ENCODE data around the gene TRAPPC3L. TPM values are rescaled to one million over a fixed set of nuclear protein-coding genes. Genes with fewer than 3 reads are reported as not detected.

TRAPPC3L gene
- total RNA-seq, 2 donors from 2014 or later = not detected

DNA sequence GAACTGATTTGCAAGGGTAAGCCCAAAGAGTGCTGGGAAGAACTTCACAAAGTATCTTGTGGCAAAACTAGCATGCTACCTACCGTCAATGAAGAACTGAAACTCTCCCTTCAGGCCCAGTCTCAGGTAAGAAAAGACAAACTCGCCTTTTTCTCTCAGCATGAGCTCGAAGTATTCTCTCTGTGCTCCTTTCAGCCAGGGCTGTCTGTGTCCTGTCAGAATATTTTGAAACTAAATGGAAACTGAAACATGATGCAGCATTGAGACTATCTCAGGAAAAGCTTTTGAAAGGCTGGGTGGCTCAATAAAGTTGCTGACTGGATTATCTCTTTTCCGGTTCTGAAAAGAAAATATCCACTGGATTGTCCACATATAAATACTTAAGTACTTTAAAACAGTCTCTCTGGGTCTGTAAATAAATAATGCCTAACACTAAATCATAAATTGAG, 33.3 kb downstream of the TRAPPC3L start:
- no peaks in the 10 kb centered on the region for H3K4me1 ChIP-seq
- no peaks in the 10 kb centered on the region for H3K27me3 ChIP-seq
- H3K36me3 ChIP-seq (replicated peaks in 1 of 2; ENCODE audit: insufficient read depth in 1 of 2, low read depth in 2 of 2) = no peaks in the 10 kb centered on the region
- ATAC-seq (no peak), DNase-seq (no peak)
- WGBS, 2 donors = 60 to 67% methylated on average over 4 of the region's 4 CpGs
- intact Hi-C loops (cut with DNase I) = no loop called here
- no peaks in the 10 kb centered on the region for H3K9me3 ChIP-seq
- no peak overlapping the region for H3K4me3 ChIP-seq
- TF ChIP-seq, protein P1, sequence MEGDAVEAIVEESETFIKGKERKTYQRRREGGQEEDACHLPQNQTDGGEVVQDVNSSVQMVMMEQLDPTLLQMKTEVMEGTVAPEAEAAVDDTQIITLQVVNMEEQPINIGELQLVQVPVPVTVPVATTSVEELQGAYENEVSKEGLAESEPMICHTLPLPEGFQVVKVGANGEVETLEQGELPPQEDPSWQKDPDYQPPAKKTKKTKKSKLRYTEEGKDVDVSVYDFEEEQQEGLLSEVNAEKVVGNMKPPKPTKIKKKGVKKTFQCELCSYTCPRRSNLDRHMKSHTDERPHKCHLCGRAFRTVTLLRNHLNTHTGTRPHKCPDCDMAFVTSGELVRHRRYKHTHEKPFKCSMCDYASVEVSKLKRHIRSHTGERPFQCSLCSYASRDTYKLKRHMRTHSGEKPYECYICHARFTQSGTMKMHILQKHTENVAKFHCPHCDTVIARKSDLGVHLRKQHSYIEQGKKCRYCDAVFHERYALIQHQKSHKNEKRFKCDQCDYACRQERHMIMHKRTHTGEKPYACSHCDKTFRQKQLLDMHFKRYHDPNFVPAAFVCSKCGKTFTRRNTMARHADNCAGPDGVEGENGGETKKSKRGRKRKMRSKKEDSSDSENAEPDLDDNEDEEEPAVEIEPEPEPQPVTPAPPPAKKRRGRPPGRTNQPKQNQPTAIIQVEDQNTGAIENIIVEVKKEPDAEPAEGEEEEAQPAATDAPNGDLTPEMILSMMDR (IDR thresholded peaks at IDR 0.05) = no peak
- TF ChIP-seq POLR2A (IDR thresholded peaks at IDR 0.05) = no peak
- peak overlapping the region in 3 of 4 donors; percentile 34 to 47 (median 42) for H3K27ac ChIP-seq

DNA sequence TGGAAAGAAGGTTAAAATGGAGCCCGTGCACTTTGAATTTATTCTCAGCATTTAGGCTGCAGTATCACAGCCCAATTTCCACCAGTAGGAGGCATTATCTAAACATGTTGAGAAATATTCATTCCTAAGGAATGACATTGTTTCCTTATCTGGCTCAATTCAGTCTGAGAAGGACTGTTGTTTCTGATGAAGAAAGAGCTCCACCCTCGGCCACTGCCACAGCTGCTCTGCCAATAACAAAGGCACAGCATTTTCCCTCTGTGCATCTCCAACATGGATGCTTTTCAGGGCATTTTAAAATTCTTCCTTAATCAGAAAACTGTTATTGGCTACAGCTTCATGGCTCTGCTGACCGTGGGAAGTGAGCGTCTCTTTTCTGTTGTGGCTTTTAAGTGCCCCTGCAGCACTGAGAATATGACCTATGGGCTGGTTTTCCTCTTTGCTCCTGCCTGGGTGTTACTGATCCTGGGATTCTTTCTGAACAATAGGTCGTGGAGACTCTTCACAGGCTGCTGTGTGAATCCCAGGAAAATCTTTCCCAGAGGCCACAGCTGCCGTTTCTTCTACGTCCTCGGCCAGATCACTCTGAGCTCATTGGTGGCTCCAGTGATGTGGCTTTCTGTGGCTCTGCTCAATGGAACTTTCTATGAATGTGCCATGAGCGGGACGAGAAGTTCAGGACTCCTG, 33.9 kb downstream of the TRAPPC3L start, which contains the start of gene CALHM5:
Gene CALHM5, plus strand, starts transcription at position 216 of the 687 bp plus-strand sequence. Its CDS starts 58 bp downstream, at position 274.
- no peaks in the 10 kb centered on the region for H3K9me3 ChIP-seq
- intact Hi-C loops (cut with DNase I) = no loop called here
- H3K27ac ChIP-seq = peak within 1 kb of the TSS in 3 of 4 donors; percentile 34 to 47 (median 42)
- TF ChIP-seq, protein P1 (IDR thresholded peaks at IDR 0.05) = peak; percentile 6 to 45 (median 32)
- TF ChIP-seq POLR2A (IDR thresholded peaks at IDR 0.05) = no peak
- no peaks in the 10 kb centered on the region for H3K4me1 ChIP-seq
- no peaks in the 10 kb centered on the region for H3K36me3 ChIP-seq (replicated peaks in 1 of 2; ENCODE audit: insufficient read depth in 1 of 2, low read depth in 2 of 2)
- no peaks in the 10 kb centered on the region for H3K27me3 ChIP-seq
- no peak within 1 kb of the TSS for H3K4me3 ChIP-seq
- DNase-seq (peak in 3 of 4 donors; percentile 16 to 28 (median 25)), ATAC-seq (peak; percentile 79)
- WGBS, 2 donors = 44 to 57% methylated on average over 10 of the region's 10 CpGs

DNA sequence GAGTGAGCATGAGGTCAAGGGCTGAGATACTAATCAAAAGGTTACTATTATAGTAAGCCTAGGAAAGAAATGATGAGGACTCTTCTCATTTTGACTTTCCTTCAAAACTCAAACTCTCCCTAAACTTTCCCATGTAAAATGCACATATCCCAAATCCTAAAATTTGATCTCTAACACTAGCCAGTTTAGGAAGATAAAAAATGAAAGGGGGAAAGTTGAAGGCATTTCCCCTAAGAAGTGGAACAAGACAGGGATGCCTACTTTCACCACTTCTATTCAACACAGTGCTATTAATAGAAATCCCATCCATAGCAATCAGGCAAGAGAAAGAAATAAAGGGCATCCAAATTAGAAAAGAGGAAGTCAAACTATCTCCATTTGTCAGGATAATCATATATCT, 37.0 kb downstream of the TRAPPC3L start:
- Histone ChIP-seq H3K36me3 (replicated peaks in 1 of 2; ENCODE audit: insufficient read depth in 1 of 2, low read depth in 2 of 2) (no peaks in the 10 kb centered on the region), H3K4me3 (no peak overlapping the region), H3K27ac (no peak overlapping the region), H3K9me3 (no peaks in the 10 kb centered on the region), H3K4me1 (no peaks in the 10 kb centered on the region), H3K27me3 (no peaks in the 10 kb centered on the region)
- intact Hi-C loops (cut with DNase I) = no loop called here
- TF ChIP-seq, protein P1 (IDR thresholded peaks at IDR 0.05) = no peak
- TF ChIP-seq POLR2A (IDR thresholded peaks at IDR 0.05) = no peak
- ATAC-seq = no peak
- DNase-seq = no peak

DNA sequence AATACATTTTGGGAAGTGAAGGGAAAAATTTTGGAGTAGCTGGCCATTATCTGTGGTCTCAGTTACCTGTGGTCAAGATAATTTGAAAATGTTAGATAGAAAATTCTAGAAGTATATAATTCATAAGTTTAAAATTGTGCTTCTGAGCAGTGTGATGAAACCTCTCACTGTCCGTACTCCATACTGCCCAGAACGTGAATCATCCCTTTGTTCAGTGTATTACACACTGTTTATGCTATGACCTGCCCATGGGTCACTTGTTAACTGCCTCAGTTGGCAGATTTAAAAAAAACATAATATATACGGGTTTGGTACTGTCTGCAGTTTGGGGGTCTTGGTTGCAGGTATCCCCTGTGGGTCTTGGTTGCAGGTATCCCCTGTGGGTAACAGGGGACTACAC, 38.2 kb downstream of the TRAPPC3L start:
- Histone ChIP-seq H3K4me1 (no peaks in the 10 kb centered on the region), H3K4me3 (no peak overlapping the region), H3K36me3 (replicated peaks in 1 of 2; ENCODE audit: insufficient read depth in 1 of 2, low read depth in 2 of 2) (no peaks in the 10 kb centered on the region), H3K27me3 (no peaks in the 10 kb centered on the region), H3K27ac (no peak overlapping the region), H3K9me3 (no peaks in the 10 kb centered on the region)
- intact Hi-C loops (cut with DNase I) = no loop called here
- TF ChIP-seq POLR2A (IDR thresholded peaks at IDR 0.05) = no peak
- TF ChIP-seq, protein P1 (IDR thresholded peaks at IDR 0.05) = no peak
- ATAC-seq (no peak), DNase-seq (no peak)
- WGBS, 2 donors = 71 to 75% methylated on average over 3 of the region's 3 CpGs

DNA sequence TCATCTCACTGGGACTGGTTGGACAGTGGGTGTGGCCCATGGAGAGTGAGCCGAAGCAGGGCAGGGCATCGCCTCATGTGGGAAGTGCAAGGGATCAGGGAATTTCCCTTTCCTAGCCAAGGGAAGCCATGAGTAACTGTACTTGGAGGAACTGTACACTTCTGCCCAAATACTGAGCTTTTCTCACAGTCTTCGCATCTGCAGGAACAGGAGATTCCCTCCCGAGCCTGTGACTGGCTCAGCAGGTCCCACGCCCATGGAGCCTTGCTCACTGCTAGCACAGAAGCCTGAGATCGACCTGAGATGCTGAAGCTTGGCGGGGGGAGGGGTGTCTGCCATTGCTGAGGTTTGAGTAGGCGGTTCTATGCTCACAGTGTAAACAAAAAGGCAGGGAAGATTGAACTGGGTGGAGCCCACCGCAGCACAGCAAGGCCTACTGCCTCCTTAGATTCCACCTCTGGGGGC, 44.5 kb downstream of the TRAPPC3L start:
- Histone ChIP-seq H3K4me1 (no peaks in the 10 kb centered on the region), H3K9me3 (no peaks in the 10 kb centered on the region), H3K27me3 (no peaks in the 10 kb centered on the region), H3K27ac (no peak overlapping the region), H3K36me3 (replicated peaks in 1 of 2; ENCODE audit: insufficient read depth in 1 of 2, low read depth in 2 of 2) (no peaks in the 10 kb centered on the region), H3K4me3 (no peak overlapping the region)
- intact Hi-C loops (cut with DNase I) = no loop called here
- no peak for TF ChIP-seq POLR2A (IDR thresholded peaks at IDR 0.05)
- TF ChIP-seq, protein P1 (IDR thresholded peaks at IDR 0.05) = no peak
- 50 to 52% methylated on average over 8 to 9 of the region's 9 CpGs for WGBS, 2 donors
- DNase-seq = no peak
- no peak for ATAC-seq

Data from body of pancreas (tissue), 4 donors.